WTC11 (cell line): Measurements from ENCODE around the gene PRR7. TPM values are rescaled to one million over a fixed set of nuclear protein-coding genes. Genes with fewer than 3 reads are reported as not detected.

Source experiments
- ATAC-seq: fragments of 200-7000 bp; cut with Tn5 transposase; 2 replicates; pipeline ENCODE4 v1.10.0; 2021; ENCODE audit warnings: mild to moderate bottlenecking, moderate library complexity
- CTCF ChIA-PET: fragments of 300-600 bp; sonication (Branson Sonifier 250); formaldehyde crosslinking; loops from one replicate; lab custom pipeline; 2021; ENCODE audit warnings: antibody characterized with exemption; lab: Charles Lee
- POLR2A ChIA-PET: fragments of 350-600 bp; sonication (Branson Sonifier 250); formaldehyde crosslinking; loops from one replicate; lab custom pipeline; 2021; ENCODE audit warnings: antibody characterized with exemption; lab: Charles Lee
- DNase-seq: peaks from one replicate; pipeline ENCODE4 v3.0.0; 2021; ENCODE audit warnings: low spot score
- H3K27ac Mint-ChIP-seq: 2 replicates; pipeline ENCODE4 v1.8.0; 2021; ENCODE audit warnings: mixed read lengths
- H3K27me3 Mint-ChIP-seq: 2 replicates; pipeline ENCODE4 v1.8.0; 2021; ENCODE audit warnings: low read depth, mild to moderate bottlenecking, moderate library complexity, mixed read lengths
- H3K36me3 Mint-ChIP-seq: 2 replicates; pipeline ENCODE4 v1.8.0; 2021; ENCODE audit warnings: mixed read lengths
- H3K4me1 Mint-ChIP-seq: 2 replicates; pipeline ENCODE4 v1.8.0; 2022; ENCODE audit warnings: mixed read lengths
- H3K4me3 Mint-ChIP-seq: 2 replicates; pipeline ENCODE4 v1.8.0; 2021; ENCODE audit warnings: mild to moderate bottlenecking, moderate library complexity, mixed read lengths
- H3K9me3 Mint-ChIP-seq: 2 replicates; pipeline ENCODE4 v1.8.0; 2021; ENCODE audit warnings: mixed read lengths
- AFF4 ChIP-seq: sonication (generic); formaldehyde crosslinking; IDR thresholded peaks from 2 replicates; pipeline ENCODE4 v1.8.1; 2023; ENCODE audit warnings: mild to moderate bottlenecking, missing genetic modification reagents, borderline replicate concordance
- ATF3 ChIP-seq: sonication (generic); formaldehyde crosslinking; conservative IDR thresholded peaks from 2 replicates; pipeline ENCODE4 v1.8.1; 2022; ENCODE audit warnings: mild to moderate bottlenecking, missing genetic modification reagents
- FOXP1 ChIP-seq: sonication (generic); formaldehyde crosslinking; IDR thresholded peaks from 2 replicates; pipeline ENCODE4 v1.8.0; 2022; ENCODE audit warnings: missing genetic modification reagents, mild to moderate bottlenecking, moderate library complexity, borderline replicate concordance
- GTF2I ChIP-seq: fragments of 250-450 bp; sonication (Bioruptor Pico); conservative IDR thresholded peaks from 2 replicates; pipeline ENCODE4 v1.4.0; 2021; ENCODE audit warnings: mild to moderate bottlenecking
- HMGA2 ChIP-seq: fragments of 250-450 bp; sonication (Bioruptor Pico); IDR thresholded peaks from 2 replicates; pipeline ENCODE4 v1.4.0; 2021; ENCODE audit warnings: mild to moderate bottlenecking, moderate library complexity
- IRF2 ChIP-seq: sonication (generic); formaldehyde crosslinking; IDR thresholded peaks from 2 replicates; pipeline ENCODE4 v1.8.0; 2022; ENCODE audit warnings: low read depth, missing genetic modification reagents, borderline replicate concordance
- JUN ChIP-seq: sonication (generic); formaldehyde crosslinking; IDR thresholded peaks from 2 replicates; pipeline ENCODE4 v1.8.0; 2023; ENCODE audit warnings: mild to moderate bottlenecking, missing genetic modification reagents
- KAT7 ChIP-seq: sonication (generic); formaldehyde crosslinking; IDR thresholded peaks from 2 replicates; pipeline ENCODE4 v1.8.1; 2023; ENCODE audit warnings: missing genetic modification reagents, mild to moderate bottlenecking, borderline replicate concordance
- MXD4 ChIP-seq: fragments of 250-450 bp; sonication (Bioruptor Pico); IDR thresholded peaks from 2 replicates; pipeline ENCODE4 v1.8.0; 2021; ENCODE audit warnings: mild to moderate bottlenecking, moderate library complexity, borderline replicate concordance
- OVOL2 ChIP-seq: fragments of 250-450 bp; sonication (Bioruptor Pico); IDR thresholded peaks from 2 replicates; pipeline ENCODE4 v1.9.0; 2021; ENCODE audit warnings: mild to moderate bottlenecking, borderline replicate concordance
- ZBTB21 ChIP-seq: sonication (generic); formaldehyde crosslinking; IDR thresholded peaks from 2 replicates; pipeline ENCODE4 v1.8.1; 2023; ENCODE audit warnings: mild to moderate bottlenecking, missing genetic modification reagents, borderline replicate concordance
- ZBTB43 ChIP-seq: sonication (generic); formaldehyde crosslinking; IDR thresholded peaks from 2 replicates; pipeline ENCODE4 v1.8.1; 2023; ENCODE audit warnings: mild to moderate bottlenecking, missing genetic modification reagents
- ZMAT4 ChIP-seq: fragments of 250-450 bp; sonication (Bioruptor Pico); IDR thresholded peaks from 2 replicates; pipeline ENCODE4 v1.9.0; 2021; ENCODE audit warnings: mild to moderate bottlenecking
- ZNF232 ChIP-seq: sonication (generic); formaldehyde crosslinking; IDR thresholded peaks from 2 replicates; pipeline ENCODE4 v1.8.0; 2022; ENCODE audit warnings: mild to moderate bottlenecking, missing genetic modification reagents
- ZNF281 ChIP-seq: sonication (generic); formaldehyde crosslinking; IDR thresholded peaks from 2 replicates; pipeline ENCODE4 v1.8.0; 2023; ENCODE audit warnings: mild to moderate bottlenecking, missing genetic modification reagents
- ZNF671 ChIP-seq: fragments of 250-450 bp; sonication (Bioruptor Pico); IDR thresholded peaks from 2 replicates; pipeline ENCODE4 v1.8.0; 2021; ENCODE audit warnings: mild to moderate bottlenecking
- total RNA-seq: library from RNA; stranded (reverse); gene quantifications from 3 replicates; pipeline ENCODE4 v1.2.3, GENCODE V29; 2021

The PRR7 gene
- total RNA-seq, 1 experiment from 2014 or later, result 13.1 TPM

GRCh38 chr5:177434942-177435738, 11.5 kb upstream of the PRR7 start:
- DNase-seq, result no peak
- Mint-ChIP-seq H3K27ac (no peak overlapping the region), H3K9me3 (peaks cover 4% of the 10 kb centered on the region), H3K4me1 (peaks cover 7% of the 10 kb centered on the region), H3K27me3 (no peaks in the 10 kb centered on the region), H3K36me3 (peaks cover 36% of the 10 kb centered on the region), H3K4me3 (no peak overlapping the region)
- POLR2A ChIA-PET, result no interaction called here
- CTCF ChIA-PET, result interaction anchor here (15.8 kb wide), 1 partner anchor 45 kb away, joined by 171 read pairs; no protein-coding TSS in a partner anchor
- no peak for ATAC-seq
- TF ChIP-seq IRF2 (CRISPR knock-in tag), result no peak
- TF ChIP-seq ZNF232, result no peak
- no peak for TF ChIP-seq ATF3
- no peak for TF ChIP-seq GTF2I
- no peak for TF ChIP-seq KAT7
- no peak for TF ChIP-seq ZNF281 (CRISPR knock-in tag)
- TF ChIP-seq JUN, result no peak
- TF ChIP-seq ZBTB43 (CRISPR knock-in tag), result no peak
- no peak for TF ChIP-seq ZBTB21
- no peak for TF ChIP-seq FOXP1 (CRISPR knock-in tag)
- no peak for TF ChIP-seq MXD4 (CRISPR knock-in tag)
- TF ChIP-seq HMGA2, result no peak
- TF ChIP-seq OVOL2 (CRISPR knock-in tag), result no peak
- TF ChIP-seq AFF4 (CRISPR knock-in tag), result no peak
- no peak for TF ChIP-seq ZMAT4 (CRISPR knock-in tag)

- H3K36me3 Mint-ChIP-seq, result peaks cover 36% of the 10 kb centered on the region
- peaks cover 4% of the 10 kb centered on the region for H3K9me3 Mint-ChIP-seq
- no peaks in the 10 kb centered on the region for H3K27me3 Mint-ChIP-seq
- POLR2A ChIA-PET, result interaction anchor here (1.7 kb wide), 1 partner anchor 10 kb away, joined by 3 read pairs; the partner anchor contains the start of gene PRR7
- H3K27ac Mint-ChIP-seq, result no peak overlapping the region
- ATAC-seq, result no peak
- DNase-seq, result no peak
- no peak overlapping the region for H3K4me3 Mint-ChIP-seq
- H3K4me1 Mint-ChIP-seq, result peaks cover 10% of the 10 kb centered on the region
- CTCF ChIA-PET, result interaction anchor here (1.2 to 15.8 kb wide), 6 partner anchors 12 to 126 kb away, joined by 3 to 171 read pairs (median 7); no protein-coding TSS in a partner anchor
- TF ChIP-seq ZNF671 (no peak), ZNF281 (CRISPR knock-in tag) (no peak), ZBTB43 (CRISPR knock-in tag) (no peak), HMGA2 (no peak)
Measured at GRCh38 chr5:177435847-177436536, 10.6 kb upstream of the PRR7 start.
